Skeletal muscle tissue (tissue), 4 donors: ENCODE results near the gene CHKA. TPM values are rescaled to one million over a fixed set of nuclear protein-coding genes. Genes with fewer than 3 reads are reported as not detected.

ENCODE experiments used
- H3K27ac ChIP-seq: one replicate; pipeline ENCODE4 v1.7.0; 2013; ENCODE audit warnings: mild to moderate bottlenecking, low read depth, low read length, inconsistent platforms
- H3K27me3 ChIP-seq, 3 donors: one replicate each; pipeline ENCODE4 v1.7.0; 2013; ENCODE audit warnings: low read length in 3 of 3; ENCODE audit not compliant: control insufficient read depth in 3 of 3, insufficient read depth in 3 of 3
- H3K36me3 ChIP-seq, 3 donors: one replicate each; pipeline ENCODE4 v1.7.0; 2013; ENCODE audit warnings: low read length in 3 of 3; ENCODE audit not compliant: control insufficient read depth in 3 of 3, insufficient read depth in 3 of 3
- H3K4me1 ChIP-seq, 3 donors: one replicate each; pipeline ENCODE4 v1.7.0; 2013; ENCODE audit warnings: low read length in 3 of 3, mild to moderate bottlenecking in 3 of 3; ENCODE audit not compliant: control insufficient read depth in 3 of 3, insufficient read depth in 3 of 3
- H3K4me3 ChIP-seq, 3 donors: one replicate each; pipeline ENCODE4 v1.7.0; 2013; ENCODE audit warnings: low read length in 3 of 3
- H3K9ac ChIP-seq, 3 donors: one replicate each; pipeline ENCODE4 v1.7.0; 2013; ENCODE audit warnings: low read length in 3 of 3, mild to moderate bottlenecking in 3 of 3, moderate library complexity in 2 of 3, low read depth in 1 of 3
- H3K9me3 ChIP-seq, 3 donors: one replicate each; pipeline ENCODE4 v1.7.0; 2013; ENCODE audit warnings: low read length in 3 of 3; ENCODE audit not compliant: control insufficient read depth in 3 of 3
- total RNA-seq: library from RNA; depleted of rRNA; stranded (reverse); fragments of >200 nt; gene quantifications from one replicate; pipeline ENCODE4 v1.2.3, GENCODE V29; 2014
- donor health status: Osteomylitis.

The CHKA gene
- total RNA-seq, 1 donor from 2014 or later: 8.9 TPM

GRCh38 chr11:68049509-68050370 is 71.4 kb downstream of the CHKA start:
- no peak overlapping the region for H3K4me3 ChIP-seq
- H3K4me1 ChIP-seq: no peaks in the 10 kb centered on the region
- H3K27me3 ChIP-seq: no peaks in the 10 kb centered on the region
- peaks cover 8 to 12% (median 12%) of the 10 kb centered on the region in 3 donors for H3K36me3 ChIP-seq
- no peak overlapping the region for H3K27ac ChIP-seq
- H3K9ac ChIP-seq: no peak overlapping the region
- H3K9me3 ChIP-seq: no peaks in the 10 kb centered on the region

GRCh38 chr11:68048681-68049508 is 72.3 kb downstream of the CHKA start:
- H3K36me3 ChIP-seq: peaks cover 8 to 12% (median 11%) of the 10 kb centered on the region in 3 donors

GRCh38 chr11:68047437-68048290 is 73.5 kb downstream of the CHKA start:
- no peaks in the 10 kb centered on the region for H3K9me3 ChIP-seq
- no peak overlapping the region for H3K4me3 ChIP-seq
- no peak overlapping the region for H3K9ac ChIP-seq
- H3K27me3 ChIP-seq: no peaks in the 10 kb centered on the region
- no peak overlapping the region for H3K27ac ChIP-seq
- H3K36me3 ChIP-seq: peaks cover 6 to 9% (median 7%) of the 10 kb centered on the region in 3 donors
- no peaks in the 10 kb centered on the region for H3K4me1 ChIP-seq

More at GRCh38 chr11:68048681-68049508, 72.3 kb downstream of the CHKA start:
- no peaks in the 10 kb centered on the region for H3K9me3 ChIP-seq
- H3K27me3 ChIP-seq: no peaks in the 10 kb centered on the region
- no peak overlapping the region for H3K9ac ChIP-seq
- H3K27ac ChIP-seq: no peak overlapping the region
- no peak overlapping the region for H3K4me3 ChIP-seq
- no peaks in the 10 kb centered on the region for H3K4me1 ChIP-seq

GRCh38 chr11:68044898-68045351 is 76.3 kb downstream of the CHKA start:
- no peak overlapping the region for H3K4me3 ChIP-seq
- no peak overlapping the region for H3K9ac ChIP-seq
- no peaks in the 10 kb centered on the region for H3K9me3 ChIP-seq
- H3K27ac ChIP-seq: no peak overlapping the region
- peaks cover 7 to 12% (median 10%) of the 10 kb centered on the region in 3 donors for H3K4me1 ChIP-seq
- H3K27me3 ChIP-seq: no peaks in the 10 kb centered on the region
- peaks cover 0 to 7% (median 6%) of the 10 kb centered on the region in 3 donors for H3K36me3 ChIP-seq

GRCh38 chr11:68044145-68044813 is 76.9 kb downstream of the CHKA start:
- Histone ChIP-seq H3K36me3 (peaks cover 0 to 6% (median 4%) of the 10 kb centered on the region in 3 donors), H3K9ac (no peak overlapping the region), H3K4me3 (no peak overlapping the region), H3K4me1 (peaks cover 10 to 16% (median 11%) of the 10 kb centered on the region in 3 donors), H3K27me3 (no peaks in the 10 kb centered on the region), H3K27ac (no peak overlapping the region), H3K9me3 (no peaks in the 10 kb centered on the region)

- Histone ChIP-seq H3K9ac (no peak overlapping the region), H3K4me3 (no peak overlapping the region), H3K27ac (no peak overlapping the region), H3K27me3 (no peaks in the 10 kb centered on the region), H3K4me1 (peaks cover 13 to 22% (median 13%) of the 10 kb centered on the region in 3 donors), H3K9me3 (no peaks in the 10 kb centered on the region), H3K36me3 (peaks cover 0 to 2% (median 2%) of the 10 kb centered on the region in 3 donors)
These were observed 77.6 kb downstream of the CHKA start for GRCh38 chr11:68043349-68044144.

GRCh38 chr11:68043029-68043348 is 78.2 kb downstream of the CHKA start:
- H3K4me1 ChIP-seq: peaks cover 18 to 27% (median 18%) of the 10 kb centered on the region in 3 donors
- H3K4me3 ChIP-seq: no peak overlapping the region
- H3K36me3 ChIP-seq: peaks cover 0 to 2% (median 2%) of the 10 kb centered on the region in 3 donors
- no peak overlapping the region for H3K9ac ChIP-seq
- no peak overlapping the region for H3K27ac ChIP-seq
- no peaks in the 10 kb centered on the region for H3K9me3 ChIP-seq
- H3K27me3 ChIP-seq: no peaks in the 10 kb centered on the region

GRCh38 chr11:68042219-68043028 is 78.8 kb downstream of the CHKA start:
- Histone ChIP-seq H3K27me3 (no peaks in the 10 kb centered on the region), H3K4me3 (no peak overlapping the region), H3K36me3 (no peaks in the 10 kb centered on the region), H3K9ac (no peak overlapping the region), H3K27ac (no peak overlapping the region), H3K4me1 (peaks cover 24 to 33% (median 24%) of the 10 kb centered on the region in 3 donors), H3K9me3 (no peaks in the 10 kb centered on the region)
